CD4-positive, alpha-beta T cell (primary cell): ENCODE measurements around the gene IRS2. TPM values are rescaled to one million over a fixed set of nuclear protein-coding genes. Genes with fewer than 3 reads are reported as not detected.
"Not testable (repeated sequence)": the region's sequence is repeated elsewhere in the genome, so short reads cannot be mapped to it uniquely, and the experiment has no call there.

Experiments
- ATAC-seq: fragments of 200-7000 bp; cut with Tn5 transposase; one replicate; pipeline ENCODE4 v1.10.0; 2022; ENCODE audit warnings: mild to moderate bottlenecking; ENCODE audit not compliant: poor library complexity
- CTCF ChIA-PET: fragments of 350-600 bp; sonication (Branson Sonifier 250); formaldehyde crosslinking; loops from one replicate; lab custom pipeline; 2021; ENCODE audit warnings: antibody characterized with exemption, inconsistent platforms; lab: Charles Lee
- POLR2A ChIA-PET: fragments of 350-600 bp; sonication (Branson Sonifier 250); formaldehyde crosslinking; loops from one replicate; lab custom pipeline; 2021; ENCODE audit warnings: antibody characterized with exemption, inconsistent platforms; lab: Charles Lee
- DNase-seq, 14 experiments: peaks; one replicate each; pipeline ENCODE4 v3.0.0-alpha.2; 2013 to 2020; ENCODE audit warnings: mixed read lengths in 2 of 14
- H3K27ac ChIP-seq, 2 donors: one replicate each; pipeline versions ENCODE4 v1.5.1 to v1.7.0; 2013; ENCODE audit warnings: low read length in 2 of 2, low read depth in 1 of 2, mild to moderate bottlenecking in 1 of 2
- H3K27me3 ChIP-seq, 2 experiments: 1 replicate in 1 of 2; 2 replicates in 1 of 2; pipeline versions ENCODE4 v1.6.1 to v1.7.0; 2013; ENCODE audit warnings: low read length in 2 of 2, control low read depth in 1 of 2, mild to moderate bottlenecking in 1 of 2, moderate library complexity in 1 of 2; ENCODE audit not compliant: insufficient read depth in 2 of 2, control insufficient read depth in 1 of 2
- H3K36me3 ChIP-seq: one replicate; pipeline ENCODE4 v1.6.1; 2013; ENCODE audit warnings: low read length, control low read depth; ENCODE audit not compliant: insufficient read depth
- H3K4me1 ChIP-seq: one replicate; pipeline ENCODE4 v1.6.1; 2013; ENCODE audit warnings: low read length, control low read depth; ENCODE audit not compliant: insufficient read depth
- H3K4me3 ChIP-seq: one replicate; pipeline ENCODE4 v1.5.1; 2013; ENCODE audit warnings: mild to moderate bottlenecking, low read length, moderate library complexity
- H3K9me3 ChIP-seq, 2 experiments: 1 replicate in 1 of 2; 2 replicates in 1 of 2; pipeline versions ENCODE4 v1.6.1 to v1.7.0; 2013; ENCODE audit warnings: low read length in 2 of 2, mild to moderate bottlenecking in 2 of 2, control low read depth in 1 of 2, moderate library complexity in 1 of 2; ENCODE audit not compliant: control insufficient read depth in 1 of 2, insufficient read depth in 1 of 2
- H3K27ac Mint-ChIP-seq: one replicate; pipeline ENCODE4 v1.8.0; 2020; ENCODE audit warnings: mixed read lengths
- H3K27me3 Mint-ChIP-seq: one replicate; pipeline ENCODE4 v1.8.0; 2021; ENCODE audit warnings: mixed read lengths
- H3K36me3 Mint-ChIP-seq: one replicate; pipeline ENCODE4 v1.8.0; 2021; ENCODE audit warnings: low read depth, mixed read lengths
- H3K4me1 Mint-ChIP-seq: one replicate; pipeline ENCODE4 v1.8.0; 2021; ENCODE audit warnings: low read depth, mixed read lengths
- H3K4me3 Mint-ChIP-seq: one replicate; pipeline ENCODE4 v1.8.0; 2020; ENCODE audit warnings: mild to moderate bottlenecking, mixed read lengths
- H3K9me3 Mint-ChIP-seq: one replicate; pipeline ENCODE4 v1.8.0; 2020; ENCODE audit warnings: mixed read lengths
- CTCF ChIP-seq: fragments of 200-600 bp; IDR thresholded peaks from one replicate; pipeline ENCODE4 v1.8.0; 2022; ENCODE audit warnings: antibody characterized with exemption, mild to moderate bottlenecking
- intact Hi-C, 2 experiments: fragments of 100-400 bp; cut with DNase I in 1 of 2; cut with micrococcal nuclease in 1 of 2; formaldehyde crosslinking; loops; one replicate each; pipeline versions ENCODE4 v1.15.1 to v1.9.0; 2023 to 2025; cut with DNase I, micrococcal nuclease
- total RNA-seq, 174 experiments: library from RNA in 2 of 174; stranded (reverse) in 2 of 174; gene quantifications; one replicate each; pipeline ENCODE4 v1.2.3 and lab custom pipeline; 2021 to 2026

The IRS2 gene
- total RNA-seq, 2 experiments from 2014 or later = 188 to 193 TPM

- H3K27me3 Mint-ChIP-seq = peaks cover 9% of the 10 kb centered on the region
- TF ChIP-seq CTCF = no peak
- H3K27me3 ChIP-seq = no peaks in the 10 kb centered on the region
- POLR2A ChIA-PET = no interaction called here
- H3K9me3 Mint-ChIP-seq = no peaks in the 10 kb centered on the region
- no peak overlapping the region for H3K4me3 ChIP-seq
- H3K4me1 Mint-ChIP-seq = no peaks in the 10 kb centered on the region
- DNase-seq (no peak), ATAC-seq (no peak)
- H3K27ac Mint-ChIP-seq = no peak overlapping the region
- H3K4me1 ChIP-seq = peaks cover 10% of the 10 kb centered on the region
- H3K36me3 Mint-ChIP-seq = no peaks in the 10 kb centered on the region
- intact Hi-C loops = no loop called here
- H3K9me3 ChIP-seq = no peaks in the 10 kb centered on the region
- CTCF ChIA-PET = no interaction called here
- no peak overlapping the region for H3K4me3 Mint-ChIP-seq
- H3K36me3 ChIP-seq = no peaks in the 10 kb centered on the region
- no peak overlapping the region for H3K27ac ChIP-seq
These were observed 52.8 kb downstream of the IRS2 start for GRCh38 chr13:109733550-109733949.

- DNase-seq, H3K9me3 ChIP-seq, H3K4me3 ChIP-seq, CTCF ChIA-PET, H3K36me3 ChIP-seq, H3K27me3 Mint-ChIP-seq, H3K36me3 Mint-ChIP-seq, H3K4me1 Mint-ChIP-seq, POLR2A ChIA-PET, H3K27ac ChIP-seq, intact Hi-C loops, H3K27ac Mint-ChIP-seq, H3K4me3 Mint-ChIP-seq, H3K9me3 Mint-ChIP-seq, H3K27me3 ChIP-seq, ATAC-seq: not testable (repeated sequence)
- H3K4me1 ChIP-seq = peaks cover 10% of the 10 kb centered on the region
These were observed 53.8 kb downstream of the IRS2 start for GRCh38 chr13:109732470-109733170.

GRCh38 chr13:109730812-109731335 lies 55.5 kb downstream of the IRS2 start:
- no peak for TF ChIP-seq CTCF
- Histone ChIP-seq H3K27ac (no peak overlapping the region), H3K27me3 (no peaks in the 10 kb centered on the region), H3K4me3 (no peak overlapping the region), H3K36me3 (no peaks in the 10 kb centered on the region), H3K9me3 (no peaks in the 10 kb centered on the region), H3K4me1 (peaks cover 10% of the 10 kb centered on the region)
- ChIA-PET CTCF (no interaction called here), POLR2A (no interaction called here)
- H3K27ac Mint-ChIP-seq = no peak overlapping the region
- H3K27me3 Mint-ChIP-seq = peaks cover 17% of the 10 kb centered on the region
- no peak for ATAC-seq
- no peaks in the 10 kb centered on the region for H3K4me1 Mint-ChIP-seq
- H3K9me3 Mint-ChIP-seq = no peaks in the 10 kb centered on the region
- no peak for DNase-seq
- intact Hi-C loops = no loop called here
- no peaks in the 10 kb centered on the region for H3K36me3 Mint-ChIP-seq
- no peak overlapping the region for H3K4me3 Mint-ChIP-seq
